NCI-H82 (cell line): ENCODE data around the gene PDE6G.

ENCODE experiments used
- DNase-seq: peaks from one replicate; lab custom pipeline; 2025; lab: John Stamatoyannopoulos, UW

PDE6G gene

GRCh38 chr17:81662002-81662401 lies 5.7 kb upstream of the PDE6G start:
- DNase-seq, result no peak

- DNase-seq, result no peak
These were observed 4.1 kb upstream of the PDE6G start for GRCh38 chr17:81660441-81660840.

GRCh38 chr17:81659038-81659437 lies 2.7 kb upstream of the PDE6G start:
- no peak for DNase-seq

GRCh38 chr17:81656835-81657234 lies 493 bp upstream of the PDE6G start:
- DNase-seq, result peak; percentile 88

- peak; percentile 97 for DNase-seq
These were observed 794 bp downstream of the PDE6G start for GRCh38 chr17:81655378-81656117.

GRCh38 chr17:81652906-81653771 lies 3.2 kb downstream of the PDE6G start:
- DNase-seq, result peak; percentile 76

- DNase-seq, result no peak
These were observed 4.7 kb downstream of the PDE6G start for GRCh38 chr17:81651692-81652091.

GRCh38 chr17:81650951-81651350 lies 5.4 kb downstream of the PDE6G start:
- DNase-seq, result no peak

GRCh38 chr17:81648707-81649085 lies 7.6 kb downstream of the PDE6G start:
- no peak for DNase-seq

- DNase-seq, result no peak
These were observed 8.2 kb downstream of the PDE6G start for GRCh38 chr17:81648013-81648706.

GRCh38 chr17:81647640-81648012 lies 8.7 kb downstream of the PDE6G start:
- DNase-seq, result no peak

- DNase-seq, result no peak
These were observed 9.3 kb downstream of the PDE6G start for GRCh38 chr17:81646869-81647600.

GRCh38 chr17:81644976-81645952 lies 11.1 kb downstream of the PDE6G start:
- no peak for DNase-seq

GRCh38 chr17:81644496-81644895 lies 11.8 kb downstream of the PDE6G start:
- DNase-seq, result no peak

- peak; percentile 38 for DNase-seq
These were observed 14.4 kb downstream of the PDE6G start for GRCh38 chr17:81641825-81642489.

GRCh38 chr17:81640011-81640410 lies 16.3 kb downstream of the PDE6G start:
- DNase-seq, result no peak

- DNase-seq, result no peak
These were observed 17.7 kb downstream of the PDE6G start for GRCh38 chr17:81638683-81639082.

GRCh38 chr17:81636505-81637288 lies 19.6 kb downstream of the PDE6G start, which contains the start of the genes NPLOC4 and TSPAN10:
NPLOC4 (minus strand) TSS chr17:81637112; CDS start chr17:81636930, 182 bp downstream.
TSPAN10 (plus strand) TSS chr17:81637196; CDS start chr17:81642413, 5,217 bp downstream.
- DNase-seq, result peak; percentile 93

GRCh38 chr17:81635973-81636504 lies 20.3 kb downstream of the PDE6G start:
- DNase-seq, result no peak
